Liver (tissue), 9 donors: ENCODE data around the gene ZMPSTE24. TPM values are rescaled to one million over a fixed set of nuclear protein-coding genes. Genes with fewer than 3 reads are reported as not detected.

Source experiments
- DNase-seq: peaks from one replicate; pipeline ENCODE4 v3.0.0-alpha.2; 2017; ENCODE audit warnings: low spot score
- H3K27ac ChIP-seq, 2 donors: one replicate each; pipeline ENCODE4 v1.7.0; 2013; ENCODE audit warnings: inconsistent platforms in 2 of 2, low read length in 2 of 2, control low read depth in 1 of 2, low read depth in 1 of 2, mild to moderate bottlenecking in 1 of 2
- H3K27me3 ChIP-seq, 4 donors: one replicate each; pipeline versions ENCODE4 v1.6.1 to v1.7.0; 2013; ENCODE audit warnings: low read length in 3 of 4, inconsistent platforms in 1 of 4, mild to moderate bottlenecking in 1 of 4, moderate library complexity in 1 of 4; ENCODE audit not compliant: control insufficient read depth in 4 of 4, insufficient read depth in 4 of 4
- H3K36me3 ChIP-seq, 4 donors: one replicate each; pipeline versions ENCODE4 v1.6.1 to v1.7.0; 2013; ENCODE audit warnings: low read length in 3 of 4, mild to moderate bottlenecking in 3 of 4, low read depth in 1 of 4, moderate library complexity in 1 of 4; ENCODE audit not compliant: control insufficient read depth in 4 of 4, insufficient read depth in 3 of 4
- H3K4me1 ChIP-seq, 4 donors: one replicate each; pipeline versions ENCODE4 v1.6.1 to v1.7.0; 2013; ENCODE audit warnings: low read length in 3 of 4, mild to moderate bottlenecking in 3 of 4, moderate library complexity in 1 of 4; ENCODE audit not compliant: control insufficient read depth in 4 of 4, insufficient read depth in 4 of 4
- H3K4me3 ChIP-seq, 3 donors: one replicate each; pipeline versions ENCODE4 v1.6.1 to v1.7.0; 2013; ENCODE audit warnings: low read length in 3 of 3, control low read depth in 1 of 3, low read depth in 1 of 3, mild to moderate bottlenecking in 1 of 3
- H3K9ac ChIP-seq, 2 donors: one replicate each; pipeline ENCODE4 v1.7.0; 2013; ENCODE audit warnings: low read length in 2 of 2, mild to moderate bottlenecking in 2 of 2, moderate library complexity in 2 of 2, control low read depth in 1 of 2, low read depth in 1 of 2
- H3K9me3 ChIP-seq, 4 donors: one replicate each; pipeline versions ENCODE4 v1.6.1 to v1.7.0; 2013; ENCODE audit warnings: low read length in 3 of 4; ENCODE audit not compliant: control insufficient read depth in 4 of 4
- EGR1 ChIP-seq, 2 donors: IDR thresholded peaks; 2 replicates each; pipeline ENCODE4 v1.6.1; 2016 to 2018; ENCODE audit warnings: antibody characterized with exemption in 2 of 2, low read depth in 2 of 2
- FOXA1 ChIP-seq: IDR thresholded peaks from 2 replicates; pipeline ENCODE4 v1.6.1; 2016; ENCODE audit warnings: antibody characterized with exemption
- FOXA2 ChIP-seq: IDR thresholded peaks from 2 replicates; pipeline ENCODE4 v1.6.1; 2016; ENCODE audit warnings: antibody characterized with exemption
- GABPA ChIP-seq, 2 donors: IDR thresholded peaks in 1 of 2; conservative IDR thresholded peaks in 1 of 2; 2 replicates each; pipeline ENCODE4 v1.6.1; 2016; ENCODE audit warnings: antibody characterized with exemption in 2 of 2, mild to moderate bottlenecking in 1 of 2, moderate library complexity in 1 of 2
- HNF4A ChIP-seq, 2 donors: conservative IDR thresholded peaks; 2 replicates each; pipeline ENCODE4 v1.6.1; 2016; ENCODE audit warnings: antibody characterized with exemption in 2 of 2, mild to moderate bottlenecking in 2 of 2
- HNF4G ChIP-seq: IDR thresholded peaks from 2 replicates; pipeline ENCODE4 v1.6.1; 2016; ENCODE audit warnings: antibody characterized with exemption
- JUND ChIP-seq, 2 donors: IDR thresholded peaks; 2 replicates each; pipeline ENCODE4 v1.6.1; 2016; ENCODE audit warnings: antibody characterized with exemption in 2 of 2
- MAX ChIP-seq: IDR thresholded peaks from 2 replicates; pipeline ENCODE4 v1.6.1; 2016; ENCODE audit warnings: antibody characterized with exemption
- NR2F2 ChIP-seq: IDR thresholded peaks from 2 replicates; pipeline ENCODE4 v1.6.1; 2016; ENCODE audit warnings: antibody characterized with exemption
- RAD21 ChIP-seq, 2 donors: IDR thresholded peaks; 2 replicates each; pipeline ENCODE4 v1.6.1; 2016; ENCODE audit warnings: antibody characterized with exemption in 2 of 2, mild to moderate bottlenecking in 2 of 2
- RXRA ChIP-seq, 2 donors: IDR thresholded peaks; 2 replicates each; pipeline ENCODE4 v1.6.1; 2017 to 2018; ENCODE audit warnings: antibody characterized with exemption in 2 of 2, mild to moderate bottlenecking in 1 of 2
- SP1 ChIP-seq: IDR thresholded peaks from 2 replicates; pipeline ENCODE4 v1.6.1; 2018; ENCODE audit warnings: antibody characterized with exemption, mild to moderate bottlenecking
- TAF1 ChIP-seq: conservative IDR thresholded peaks from 2 replicates; pipeline ENCODE4 v1.6.1; 2016; ENCODE audit warnings: antibody characterized with exemption, mild to moderate bottlenecking
- YY1 ChIP-seq: IDR thresholded peaks from 2 replicates; pipeline ENCODE4 v1.6.1; 2016; ENCODE audit warnings: antibody characterized with exemption, mild to moderate bottlenecking
- WGBS: extraction: QIAGEN DNeasy Blood & Tissue Kit; methylation state at CpG from one replicate; pipeline ENCODE4 v1.1.7; 2013; 5-methylcytosine and 5-hydroxymethylcytosine counted together
- polyA plus RNA-seq, 2 donors: library from polyadenylated mRNA; stranded (reverse) in 1 of 2; unstranded in 1 of 2; fragments of 200-250 nt in 1 of 2; fragments of >200 nt in 1 of 2; fragmentation: Nextera tagmentation in 1 of 2; extraction: Ambion mirVana in 1 of 2; gene quantifications; one replicate each; pipeline versions ENCODE4 v1.2.1 to v1.2.3, GENCODE V29; 2013 to 2015
- total RNA-seq, 2 donors: library from RNA; depleted of rRNA; stranded (reverse); fragments of >200 nt; gene quantifications; one replicate each; pipeline ENCODE4 v1.2.3, GENCODE V29; 2014
- TF ChIP-seq, protein P1 (sequence below): IDR thresholded peaks from 2 replicates; pipeline ENCODE4 v1.6.1; 2016; ENCODE audit warnings: antibody characterized with exemption, mild to moderate bottlenecking
- TF ChIP-seq, protein P2 (sequence below): IDR thresholded peaks from 2 replicates; pipeline ENCODE4 v1.6.1; 2016; ENCODE audit warnings: antibody characterized with exemption
- TF ChIP-seq, protein P3 (sequence below): fragments of 150-350 bp; IDR thresholded peaks from 2 replicates; pipeline ENCODE4 v1.5.1; 2017; ENCODE audit warnings: improper control_type of control experiment, low read depth, low read length; ENCODE audit not compliant: missing input control
- TF ChIP-seq, protein P4 (sequence below): IDR thresholded peaks from 2 replicates; pipeline ENCODE4 v1.6.1; 2016; ENCODE audit warnings: antibody characterized with exemption
- donor health status: healthy.
- donor health status: healthy.
- donor health status: healthy.
- donor health status: healthy.
- donor health status: healthy.

Gene ZMPSTE24
- total and polyA plus RNA-seq, 4 donors: 17.3 to 40.1 (median 22.6) TPM

DNA sequence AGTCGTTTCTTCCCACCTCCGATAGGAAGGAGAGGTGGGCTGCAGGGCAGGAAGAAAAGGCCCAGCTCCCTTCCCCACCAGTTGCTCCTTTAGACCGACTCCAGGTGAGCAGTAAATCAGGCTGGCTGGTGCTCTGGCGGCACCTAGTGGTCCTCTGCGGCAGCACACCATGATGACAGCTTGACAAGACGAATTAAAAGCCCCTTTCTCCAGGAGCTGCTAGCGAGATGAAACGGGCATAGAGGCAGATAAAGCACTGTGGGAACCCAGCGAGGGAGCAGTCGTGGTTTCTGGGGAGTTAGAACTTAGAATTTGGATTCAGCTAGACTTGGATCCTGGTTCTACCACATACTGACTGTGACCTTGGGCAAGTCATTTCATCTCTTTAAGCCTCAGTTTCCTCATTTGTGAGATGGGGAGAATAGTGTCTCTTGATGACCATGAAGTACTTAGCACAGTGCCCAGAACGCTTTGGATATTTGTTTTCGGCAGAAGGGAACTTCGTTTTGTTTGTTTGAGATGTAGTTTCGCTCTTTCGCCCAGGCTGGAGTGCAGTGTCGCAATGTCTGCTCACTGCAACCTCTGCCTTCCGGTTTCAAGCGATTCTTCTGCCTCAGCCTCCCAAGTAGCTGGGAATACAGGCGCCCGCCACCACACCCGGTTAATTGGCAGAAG is 80.8 kb downstream of the ZMPSTE24 start (continued):
- TF ChIP-seq MAX (no peak), HNF4A (conservative IDR thresholded peaks at IDR 0.05) (peak; percentile 37 to 50), FOXA2 (no peak)

- TF ChIP-seq RAD21 (IDR thresholded peaks at IDR 0.05): no peak
- TF ChIP-seq RXRA (IDR thresholded peaks at IDR 0.05): no peak
- no peak for TF ChIP-seq YY1
- TF ChIP-seq, protein P1, sequence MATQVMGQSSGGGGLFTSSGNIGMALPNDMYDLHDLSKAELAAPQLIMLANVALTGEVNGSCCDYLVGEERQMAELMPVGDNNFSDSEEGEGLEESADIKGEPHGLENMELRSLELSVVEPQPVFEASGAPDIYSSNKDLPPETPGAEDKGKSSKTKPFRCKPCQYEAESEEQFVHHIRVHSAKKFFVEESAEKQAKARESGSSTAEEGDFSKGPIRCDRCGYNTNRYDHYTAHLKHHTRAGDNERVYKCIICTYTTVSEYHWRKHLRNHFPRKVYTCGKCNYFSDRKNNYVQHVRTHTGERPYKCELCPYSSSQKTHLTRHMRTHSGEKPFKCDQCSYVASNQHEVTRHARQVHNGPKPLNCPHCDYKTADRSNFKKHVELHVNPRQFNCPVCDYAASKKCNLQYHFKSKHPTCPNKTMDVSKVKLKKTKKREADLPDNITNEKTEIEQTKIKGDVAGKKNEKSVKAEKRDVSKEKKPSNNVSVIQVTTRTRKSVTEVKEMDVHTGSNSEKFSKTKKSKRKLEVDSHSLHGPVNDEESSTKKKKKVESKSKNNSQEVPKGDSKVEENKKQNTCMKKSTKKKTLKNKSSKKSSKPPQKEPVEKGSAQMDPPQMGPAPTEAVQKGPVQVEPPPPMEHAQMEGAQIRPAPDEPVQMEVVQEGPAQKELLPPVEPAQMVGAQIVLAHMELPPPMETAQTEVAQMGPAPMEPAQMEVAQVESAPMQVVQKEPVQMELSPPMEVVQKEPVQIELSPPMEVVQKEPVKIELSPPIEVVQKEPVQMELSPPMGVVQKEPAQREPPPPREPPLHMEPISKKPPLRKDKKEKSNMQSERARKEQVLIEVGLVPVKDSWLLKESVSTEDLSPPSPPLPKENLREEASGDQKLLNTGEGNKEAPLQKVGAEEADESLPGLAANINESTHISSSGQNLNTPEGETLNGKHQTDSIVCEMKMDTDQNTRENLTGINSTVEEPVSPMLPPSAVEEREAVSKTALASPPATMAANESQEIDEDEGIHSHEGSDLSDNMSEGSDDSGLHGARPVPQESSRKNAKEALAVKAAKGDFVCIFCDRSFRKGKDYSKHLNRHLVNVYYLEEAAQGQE: no peak
- TF ChIP-seq, protein P2, sequence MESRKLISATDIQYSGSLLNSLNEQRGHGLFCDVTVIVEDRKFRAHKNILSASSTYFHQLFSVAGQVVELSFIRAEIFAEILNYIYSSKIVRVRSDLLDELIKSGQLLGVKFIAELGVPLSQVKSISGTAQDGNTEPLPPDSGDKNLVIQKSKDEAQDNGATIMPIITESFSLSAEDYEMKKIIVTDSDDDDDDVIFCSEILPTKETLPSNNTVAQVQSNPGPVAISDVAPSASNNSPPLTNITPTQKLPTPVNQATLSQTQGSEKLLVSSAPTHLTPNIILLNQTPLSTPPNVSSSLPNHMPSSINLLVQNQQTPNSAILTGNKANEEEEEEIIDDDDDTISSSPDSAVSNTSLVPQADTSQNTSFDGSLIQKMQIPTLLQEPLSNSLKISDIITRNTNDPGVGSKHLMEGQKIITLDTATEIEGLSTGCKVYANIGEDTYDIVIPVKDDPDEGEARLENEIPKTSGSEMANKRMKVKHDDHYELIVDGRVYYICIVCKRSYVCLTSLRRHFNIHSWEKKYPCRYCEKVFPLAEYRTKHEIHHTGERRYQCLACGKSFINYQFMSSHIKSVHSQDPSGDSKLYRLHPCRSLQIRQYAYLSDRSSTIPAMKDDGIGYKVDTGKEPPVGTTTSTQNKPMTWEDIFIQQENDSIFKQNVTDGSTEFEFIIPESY: no peak
- no peak for TF ChIP-seq JUND (IDR thresholded peaks at IDR 0.05)
- TF ChIP-seq FOXA2: no peak
- no peak for TF ChIP-seq HNF4G
- TF ChIP-seq EGR1 (IDR thresholded peaks at IDR 0.05; ENCODE audit: low read depth in 2 of 2): no peak
- TF ChIP-seq, protein P3, sequence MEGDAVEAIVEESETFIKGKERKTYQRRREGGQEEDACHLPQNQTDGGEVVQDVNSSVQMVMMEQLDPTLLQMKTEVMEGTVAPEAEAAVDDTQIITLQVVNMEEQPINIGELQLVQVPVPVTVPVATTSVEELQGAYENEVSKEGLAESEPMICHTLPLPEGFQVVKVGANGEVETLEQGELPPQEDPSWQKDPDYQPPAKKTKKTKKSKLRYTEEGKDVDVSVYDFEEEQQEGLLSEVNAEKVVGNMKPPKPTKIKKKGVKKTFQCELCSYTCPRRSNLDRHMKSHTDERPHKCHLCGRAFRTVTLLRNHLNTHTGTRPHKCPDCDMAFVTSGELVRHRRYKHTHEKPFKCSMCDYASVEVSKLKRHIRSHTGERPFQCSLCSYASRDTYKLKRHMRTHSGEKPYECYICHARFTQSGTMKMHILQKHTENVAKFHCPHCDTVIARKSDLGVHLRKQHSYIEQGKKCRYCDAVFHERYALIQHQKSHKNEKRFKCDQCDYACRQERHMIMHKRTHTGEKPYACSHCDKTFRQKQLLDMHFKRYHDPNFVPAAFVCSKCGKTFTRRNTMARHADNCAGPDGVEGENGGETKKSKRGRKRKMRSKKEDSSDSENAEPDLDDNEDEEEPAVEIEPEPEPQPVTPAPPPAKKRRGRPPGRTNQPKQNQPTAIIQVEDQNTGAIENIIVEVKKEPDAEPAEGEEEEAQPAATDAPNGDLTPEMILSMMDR: no peak
- TF ChIP-seq NR2F2: no peak
- TF ChIP-seq GABPA (IDR thresholded peaks at IDR 0.05 in 1 of 2, conservative IDR thresholded peaks at IDR 0.05 in 1 of 2): no peak
- TF ChIP-seq HNF4A (conservative IDR thresholded peaks at IDR 0.05): no peak
- no peak for TF ChIP-seq TAF1
- TF ChIP-seq FOXA1: no peak
- TF ChIP-seq SP1: no peak
- TF ChIP-seq, protein P4, sequence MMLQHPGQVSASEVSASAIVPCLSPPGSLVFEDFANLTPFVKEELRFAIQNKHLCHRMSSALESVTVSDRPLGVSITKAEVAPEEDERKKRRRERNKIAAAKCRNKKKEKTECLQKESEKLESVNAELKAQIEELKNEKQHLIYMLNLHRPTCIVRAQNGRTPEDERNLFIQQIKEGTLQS: no peak
- no peak for TF ChIP-seq MAX
- no peaks in the 10 kb centered on the region for H3K27me3 ChIP-seq
- no peaks in the 10 kb centered on the region for H3K9me3 ChIP-seq
- peak overlapping the region in 1 of 2 donors; percentile 28 for H3K27ac ChIP-seq
- DNase-seq: no peak
- H3K4me1 ChIP-seq: peaks cover 0 to 15% (median 5%) of the 10 kb centered on the region in 4 donors
- peak overlapping the region in 1 of 3 donors; percentile 18 for H3K4me3 ChIP-seq
- H3K36me3 ChIP-seq: no peaks in the 10 kb centered on the region
- WGBS: 72% methylated on average over 6 of the region's 6 CpGs
- no peak overlapping the region for H3K9ac ChIP-seq
Measured at GRCh38 chr1:40339420-40340323, 81.6 kb downstream of the ZMPSTE24 start.
